Stimulated activated CD8-positive, alpha-beta memory T cell treated with anti-CD3 and anti-CD28 coated beads, Interleukin-15, amount 100 ng/mL, for 24 hours (primary cell): Measurements from ENCODE around the gene SDK1.
"Not testable (repeated sequence)": the region's sequence is repeated elsewhere in the genome, so short reads cannot be mapped to it uniquely, and the experiment has no call there.

Source experiments
- DNase-seq: peaks from one replicate; pipeline ENCODE4 v3.0.0-alpha.2; 2020; ENCODE audit warnings: low read depth

The SDK1 gene

DNA sequence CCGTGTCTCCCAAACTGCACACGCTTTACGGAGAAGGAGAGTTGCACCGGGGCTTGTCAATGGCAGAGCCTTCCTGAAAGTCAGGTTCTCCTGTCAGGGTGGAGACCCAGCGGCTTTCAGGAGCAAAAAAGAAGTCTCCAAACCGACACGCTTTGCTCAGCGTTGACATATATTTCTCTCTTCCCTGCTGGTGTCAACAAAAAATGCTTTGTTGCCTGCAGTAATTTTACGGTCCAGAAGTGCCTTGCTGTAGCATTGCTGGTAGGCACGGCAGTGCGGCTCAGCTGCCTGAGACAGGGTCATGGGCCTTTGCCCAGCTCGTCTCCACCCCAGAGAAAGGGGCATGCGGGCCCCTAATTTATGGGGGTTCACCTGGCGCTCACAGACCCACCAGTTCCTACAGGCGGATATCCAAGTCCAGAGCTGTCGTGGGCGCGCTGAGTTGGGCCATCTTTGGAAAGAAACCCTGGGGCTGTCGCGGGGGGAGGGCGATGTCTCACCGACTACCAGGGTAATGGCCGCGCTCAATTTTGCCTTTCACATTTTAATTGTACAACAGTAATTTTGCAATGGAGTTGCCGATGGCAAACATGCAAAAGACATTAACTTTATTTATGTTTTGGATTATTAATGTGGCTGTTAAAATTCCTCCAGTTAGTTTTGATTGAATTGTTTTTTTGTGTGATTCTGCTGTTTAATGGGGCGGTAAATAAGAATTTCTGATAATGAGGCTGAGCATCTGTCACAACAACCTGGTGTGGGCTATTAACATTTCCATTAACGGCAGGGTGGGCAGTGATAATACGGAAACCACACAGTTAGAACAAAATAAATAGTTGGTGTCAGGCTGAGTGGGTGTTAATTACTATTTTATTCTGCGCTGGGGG, 902.8 kb downstream of the SDK1 start:
- no peak for DNase-seq

DNA sequence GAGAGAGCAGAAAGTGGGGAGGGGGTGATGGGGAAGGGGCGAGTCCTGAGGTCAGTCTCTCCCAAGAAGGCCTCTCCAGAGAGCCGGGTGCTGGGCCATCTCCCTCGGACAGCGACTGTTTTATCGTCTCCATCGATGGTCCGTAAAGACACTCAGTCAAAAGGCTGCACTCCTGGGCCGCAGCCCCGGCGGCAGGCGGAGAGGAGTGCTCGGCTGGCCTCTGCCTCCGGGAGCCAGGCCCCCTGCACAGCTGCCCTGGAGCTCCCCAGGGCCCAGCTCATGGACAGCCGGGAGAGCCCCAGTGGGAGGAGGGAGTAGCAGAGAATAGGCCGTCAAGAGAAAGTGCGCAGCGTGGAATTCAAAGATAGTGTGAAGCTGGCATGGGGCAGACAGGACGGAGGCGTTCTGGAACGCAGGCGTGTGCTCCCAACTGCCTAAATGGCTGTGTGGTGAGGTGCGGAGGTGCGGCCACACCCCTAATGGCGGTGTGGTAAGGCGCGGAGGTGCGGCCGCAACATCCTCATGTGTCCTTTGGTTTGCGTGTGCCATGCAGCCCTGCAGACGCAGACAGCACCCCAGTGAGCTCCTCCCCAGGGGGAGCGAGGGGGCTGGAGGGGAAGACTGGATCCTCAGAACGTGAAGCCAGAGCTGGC, 903.6 kb downstream of the SDK1 start:
- no peak for DNase-seq

DNA sequence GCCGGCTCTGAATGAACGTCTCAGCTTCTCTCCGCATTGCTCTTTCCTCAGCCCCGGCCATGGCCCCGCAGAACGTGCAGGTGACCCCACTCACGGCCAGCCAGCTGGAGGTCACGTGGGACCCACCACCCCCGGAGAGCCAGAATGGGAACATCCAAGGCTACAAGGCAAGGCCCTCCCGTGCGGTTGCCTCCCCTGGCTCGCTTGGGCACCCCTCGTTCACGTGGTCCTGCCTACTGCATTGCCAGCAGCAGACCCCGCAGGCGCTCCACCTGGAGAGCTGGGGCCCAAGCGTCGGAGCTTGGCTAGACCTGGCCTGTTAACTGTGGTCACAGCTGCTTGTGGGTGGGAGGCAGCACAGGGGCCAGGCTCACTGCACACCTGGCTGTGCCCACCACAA, 904.8 kb downstream of the SDK1 start:
- DNase-seq, result no peak

DNA sequence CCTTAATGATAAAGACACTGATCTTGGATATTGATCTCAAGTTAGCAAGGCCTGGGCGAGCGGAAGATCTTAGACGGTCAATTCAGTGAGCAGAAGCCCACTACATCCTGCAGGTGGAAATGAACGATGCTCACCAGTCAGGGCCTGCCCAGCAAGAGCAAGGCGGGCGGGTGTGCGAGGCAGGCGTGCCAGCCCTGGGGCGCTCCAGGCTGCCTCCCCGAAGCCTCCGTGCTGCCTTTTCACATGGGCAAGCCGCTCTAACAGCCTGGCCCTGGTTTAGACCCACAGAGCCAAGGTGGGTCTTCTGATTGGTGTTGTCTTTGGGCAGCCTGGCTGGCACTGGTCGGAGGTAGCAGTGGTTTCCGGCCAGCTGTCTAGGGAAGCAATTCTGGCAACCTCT, 906.0 kb downstream of the SDK1 start:
- no peak for DNase-seq

DNA sequence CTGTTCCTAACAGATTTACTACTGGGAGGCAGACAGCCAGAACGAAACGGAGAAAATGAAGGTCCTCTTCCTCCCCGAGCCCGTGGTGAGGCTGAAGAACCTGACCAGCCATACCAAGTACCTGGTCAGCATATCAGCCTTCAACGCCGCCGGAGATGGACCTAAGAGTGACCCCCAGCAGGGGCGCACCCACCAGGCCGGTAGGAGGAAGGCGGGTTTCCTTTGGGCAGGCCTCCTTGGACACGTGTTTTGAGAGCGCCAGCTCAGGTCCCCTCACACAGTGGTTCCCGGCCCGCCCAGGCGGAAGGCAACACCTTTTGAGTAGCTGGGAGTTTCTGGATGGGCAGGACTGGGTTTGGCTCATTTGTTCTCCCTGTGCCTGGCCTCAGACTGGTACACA, 907.0 kb downstream of the SDK1 start:
- no peak for DNase-seq

DNA sequence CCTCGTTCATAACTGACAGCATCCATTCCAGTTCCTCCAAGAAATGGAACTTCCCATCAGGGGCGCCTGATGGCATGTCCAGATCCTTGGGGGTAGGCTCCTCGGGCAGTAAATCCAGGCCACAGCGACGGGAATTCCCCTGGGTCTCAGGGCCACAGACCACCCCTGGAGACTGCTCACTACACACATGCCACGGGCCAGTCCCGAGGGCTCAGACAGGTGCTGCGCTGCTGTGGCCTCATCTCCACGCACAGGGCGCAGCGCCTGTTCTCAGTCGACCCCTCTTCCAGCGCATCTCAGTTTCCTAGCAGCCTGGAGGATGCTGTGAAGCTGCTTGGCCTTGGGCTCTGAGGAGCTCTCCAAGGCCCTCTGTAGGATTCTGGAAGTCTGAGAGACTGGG, 907.5 kb downstream of the SDK1 start:
- no peak for DNase-seq

DNA sequence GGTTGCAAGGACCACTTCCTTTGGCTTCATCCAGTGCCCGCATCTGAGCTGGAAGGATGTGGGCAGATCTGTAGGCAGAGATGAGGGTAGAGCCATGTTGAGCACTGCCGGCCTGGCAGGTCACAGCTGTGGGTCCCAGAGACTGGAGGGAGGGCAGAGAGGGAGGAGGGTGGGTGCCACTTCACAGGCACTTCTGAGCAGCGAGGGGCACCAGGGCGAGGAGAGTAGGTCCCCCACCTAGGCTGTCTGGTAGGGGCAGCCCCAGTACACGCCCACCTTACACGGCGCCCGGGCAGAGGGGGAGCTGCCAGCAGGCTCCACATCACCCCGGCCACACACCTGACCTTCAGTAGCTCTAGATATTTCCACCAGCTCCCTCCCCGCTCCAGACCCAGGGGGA, 908.1 kb downstream of the SDK1 start:
- no peak for DNase-seq

DNA sequence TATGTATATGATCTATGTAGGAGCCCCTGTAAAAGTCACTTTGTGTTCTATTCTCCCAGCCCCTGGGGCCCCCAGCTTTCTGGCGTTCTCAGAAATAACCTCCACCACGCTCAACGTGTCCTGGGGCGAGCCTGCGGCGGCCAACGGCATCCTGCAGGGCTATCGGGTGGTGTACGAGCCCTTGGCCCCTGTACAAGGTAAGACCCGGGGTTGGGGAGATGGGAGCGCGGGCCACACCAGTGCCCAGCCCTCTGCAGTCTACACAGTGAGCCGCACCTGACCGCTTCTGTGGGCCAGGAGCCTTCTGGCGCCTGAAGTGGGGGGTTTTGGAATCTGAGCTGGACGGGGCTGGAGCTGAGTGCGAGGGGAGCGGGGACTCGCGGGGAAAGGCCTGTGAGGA, 908.9 kb downstream of the SDK1 start:
- no peak for DNase-seq

DNA sequence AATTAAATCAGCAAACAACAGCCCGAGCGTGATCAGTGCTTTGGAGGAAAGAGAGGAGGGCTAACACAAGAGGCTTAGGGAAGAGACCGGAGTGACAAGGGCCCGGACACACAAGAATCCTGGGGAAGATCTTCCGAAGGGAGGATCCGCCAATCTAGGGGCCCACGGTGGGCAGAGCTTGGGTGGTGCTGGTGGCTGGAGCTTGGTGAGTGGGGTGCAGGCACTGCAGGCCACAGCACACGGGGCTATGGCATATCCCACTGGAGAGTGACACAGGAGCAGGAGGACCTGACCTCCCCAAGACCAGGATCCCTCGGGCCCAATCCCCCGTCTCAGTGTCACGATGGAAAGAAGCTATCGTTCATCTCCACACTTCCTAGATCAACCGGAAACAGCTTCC, 909.8 kb downstream of the SDK1 start:
- no peak for DNase-seq

DNA sequence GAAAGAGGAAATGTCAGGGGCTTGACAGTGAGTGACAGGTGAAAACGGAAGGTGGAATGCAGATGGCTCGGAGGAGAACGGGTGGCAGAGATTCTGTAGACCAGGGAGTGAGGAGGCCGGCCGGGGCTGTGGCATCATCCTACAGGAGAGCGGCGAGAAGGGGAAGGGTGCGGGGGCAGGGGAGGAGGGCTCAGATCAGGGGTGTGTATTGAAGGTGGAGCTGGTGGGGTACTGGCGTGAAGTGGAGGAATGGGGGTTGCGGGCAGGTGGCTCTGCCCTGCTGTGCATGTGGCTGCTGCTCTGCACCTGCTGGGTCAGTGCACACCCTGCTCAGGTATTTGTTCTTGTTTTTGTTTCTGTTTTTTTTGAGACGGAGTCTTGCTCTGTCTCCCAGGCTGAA, 910.2 kb downstream of the SDK1 start:
- DNase-seq, result no peak

DNA sequence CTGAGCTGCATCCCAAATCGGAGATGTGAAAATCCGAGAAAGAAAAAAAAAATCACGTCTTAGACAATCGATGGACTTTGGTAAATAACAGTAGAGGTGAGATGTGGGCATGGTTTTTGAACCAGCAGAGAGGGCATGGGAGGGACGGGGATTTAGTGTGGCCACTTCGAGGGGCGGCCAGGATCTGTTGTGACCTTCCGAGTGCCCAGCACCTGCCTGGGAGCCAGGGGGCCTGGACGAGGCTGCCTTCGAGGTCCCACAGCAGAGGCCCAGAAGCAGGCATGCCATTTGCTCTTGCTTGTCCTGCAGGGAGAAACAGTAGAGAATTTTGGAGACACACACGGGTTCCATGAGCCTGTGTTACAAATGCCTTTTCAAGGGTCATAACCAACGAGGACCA, 911.3 kb downstream of the SDK1 start:
- DNase-seq, result no peak

DNA sequence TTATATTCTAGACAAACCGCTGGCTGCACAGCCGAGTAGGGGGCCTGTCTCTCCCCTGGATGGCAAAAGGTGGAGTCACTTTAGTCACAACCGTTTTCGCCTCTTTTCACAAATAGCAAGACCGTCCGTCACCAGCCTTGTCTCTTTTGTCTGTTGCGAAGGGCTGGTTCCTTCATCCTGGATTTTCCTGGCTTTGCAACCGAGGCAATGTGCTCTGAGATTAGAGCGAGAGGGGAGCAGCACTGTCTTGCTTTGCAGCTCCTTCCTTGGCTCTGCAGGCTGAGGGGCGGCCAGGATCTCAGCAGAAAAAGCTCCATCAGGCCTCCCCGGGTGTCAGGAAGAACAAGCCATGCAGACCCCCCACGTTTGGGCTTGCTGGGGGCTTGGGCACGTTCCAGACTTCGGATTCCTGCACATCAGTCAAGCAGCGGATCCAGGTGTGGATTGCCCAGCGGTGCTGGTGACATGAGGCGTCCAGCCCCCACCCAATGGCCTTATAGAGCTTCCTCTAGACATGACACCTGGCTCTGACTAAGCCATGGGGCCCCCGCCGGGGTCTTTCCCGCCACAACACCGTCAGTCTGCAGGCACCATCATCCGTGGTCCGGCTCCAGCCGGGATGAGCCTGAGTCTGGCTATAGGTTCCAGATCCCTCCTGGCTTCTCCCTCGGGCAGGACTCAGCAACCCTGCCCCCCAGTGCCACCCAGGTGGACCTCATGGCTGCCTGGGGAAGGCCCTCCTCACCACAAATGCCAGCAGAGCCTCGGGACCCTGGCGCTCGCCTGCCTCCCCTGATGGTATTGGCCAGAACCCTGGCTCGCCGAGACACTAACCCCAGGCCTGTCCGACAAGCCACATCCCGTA, 913.5 kb downstream of the SDK1 start:
- no peak for DNase-seq

DNA sequence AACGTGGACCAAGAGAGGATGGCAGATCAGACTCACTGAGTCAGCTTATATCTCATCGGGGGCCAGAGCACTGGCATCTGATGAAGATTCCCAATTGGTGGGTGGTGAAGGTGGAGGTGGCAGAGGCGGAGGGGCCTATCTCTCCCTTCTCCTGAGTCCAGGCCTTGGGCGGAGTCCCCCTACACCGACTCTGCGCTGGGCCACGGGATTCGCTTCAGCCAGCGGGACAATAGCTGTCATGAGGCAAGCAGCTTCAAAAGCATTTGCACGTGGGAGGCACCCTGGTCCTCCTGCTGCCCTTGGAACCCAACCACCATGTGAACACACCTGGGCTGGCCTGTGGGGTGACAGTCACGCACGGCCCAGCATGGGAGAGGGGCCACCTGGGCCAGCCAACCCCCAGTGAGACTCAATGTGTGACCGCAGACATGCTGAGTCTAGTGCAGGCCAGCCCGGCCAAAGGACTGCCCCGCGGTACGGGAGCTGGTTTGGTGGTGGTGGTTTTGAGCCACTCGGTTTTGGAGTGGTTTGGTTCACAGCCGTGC, 914.2 kb downstream of the SDK1 start:
- DNase-seq, result no peak

DNA sequence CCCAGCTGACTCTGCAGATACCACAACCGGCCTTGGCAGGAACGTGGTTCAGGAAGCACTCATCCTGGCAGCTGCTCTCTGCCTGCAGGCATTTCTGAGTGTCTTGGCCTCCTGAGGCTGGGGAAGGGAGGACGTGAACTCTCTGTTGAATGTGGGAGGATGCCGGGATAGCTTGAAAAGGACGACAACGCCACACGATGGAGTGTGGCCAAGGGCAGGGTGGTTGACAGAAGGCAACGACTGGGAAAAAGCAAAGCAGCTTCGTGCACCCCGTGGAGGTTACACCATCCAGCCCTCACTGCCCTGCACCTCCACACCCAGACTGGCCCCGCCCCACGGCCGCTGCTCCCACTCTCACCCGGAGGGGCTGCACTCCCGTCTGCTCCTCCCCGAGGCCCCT, 915.0 kb downstream of the SDK1 start:
- DNase-seq, result no peak

DNA sequence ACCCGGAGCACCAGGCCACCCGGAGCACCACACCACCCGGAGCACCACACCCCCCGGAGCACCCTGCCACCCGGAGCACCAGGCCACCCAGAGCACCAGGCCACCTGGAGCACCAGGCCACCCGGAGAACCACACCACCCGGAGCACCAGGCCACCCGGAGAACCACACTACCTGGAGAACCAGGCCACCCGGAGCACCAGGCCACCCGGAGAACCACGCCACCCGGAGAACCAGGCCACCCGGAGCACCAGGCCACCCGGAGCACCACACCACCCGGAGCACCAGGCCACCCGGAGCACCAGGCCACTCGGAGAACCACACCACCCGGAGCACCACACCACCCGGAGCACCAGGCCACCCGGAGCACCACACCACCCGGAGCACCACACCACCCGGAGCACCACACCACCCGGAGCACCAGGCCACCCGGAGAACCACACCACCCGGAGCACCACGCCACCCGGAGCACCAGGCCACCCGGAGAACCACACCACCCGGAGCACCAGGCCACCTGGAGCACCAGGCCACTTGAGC, 916.1 kb downstream of the SDK1 start:
- not testable (repeated sequence) for DNase-seq

DNA sequence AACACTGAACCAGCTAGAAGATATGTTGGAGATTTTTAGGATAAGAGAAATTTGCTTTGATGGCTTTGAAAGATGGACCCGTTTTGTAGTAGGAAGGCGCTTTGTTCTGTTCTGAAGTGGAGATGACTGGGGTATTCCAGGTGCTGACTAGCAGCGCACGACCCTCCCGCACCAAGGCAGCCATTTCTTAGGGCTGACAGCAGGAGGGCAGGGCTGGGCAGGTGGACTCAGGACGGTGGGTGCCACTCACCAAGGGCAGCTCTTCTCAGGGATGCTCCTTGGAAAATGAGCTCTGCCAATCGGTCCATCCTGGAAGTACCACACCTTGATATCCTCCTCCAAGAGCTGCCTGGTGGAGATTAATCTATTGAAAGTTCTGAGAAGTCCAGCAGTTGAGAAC, 917.4 kb downstream of the SDK1 start:
- DNase-seq, result no peak

DNA sequence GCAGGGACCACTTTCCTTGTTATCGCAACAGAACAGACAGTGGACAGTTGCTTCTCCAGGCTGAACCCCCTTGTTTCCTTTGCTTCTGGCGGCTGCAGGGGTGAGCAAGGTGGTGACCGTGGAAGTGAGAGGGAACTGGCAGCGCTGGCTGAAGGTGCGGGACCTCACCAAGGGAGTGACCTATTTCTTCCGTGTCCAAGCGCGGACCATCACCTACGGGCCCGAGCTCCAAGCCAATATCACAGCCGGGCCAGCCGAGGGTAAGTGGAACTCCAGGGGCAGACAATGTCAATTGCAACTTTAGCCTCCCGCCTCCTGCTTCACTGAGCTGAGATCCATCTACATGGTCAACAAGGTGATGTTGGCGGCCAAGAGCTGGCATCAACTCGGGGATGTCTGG, 919.0 kb downstream of the SDK1 start:
- DNase-seq, result no peak

DNA sequence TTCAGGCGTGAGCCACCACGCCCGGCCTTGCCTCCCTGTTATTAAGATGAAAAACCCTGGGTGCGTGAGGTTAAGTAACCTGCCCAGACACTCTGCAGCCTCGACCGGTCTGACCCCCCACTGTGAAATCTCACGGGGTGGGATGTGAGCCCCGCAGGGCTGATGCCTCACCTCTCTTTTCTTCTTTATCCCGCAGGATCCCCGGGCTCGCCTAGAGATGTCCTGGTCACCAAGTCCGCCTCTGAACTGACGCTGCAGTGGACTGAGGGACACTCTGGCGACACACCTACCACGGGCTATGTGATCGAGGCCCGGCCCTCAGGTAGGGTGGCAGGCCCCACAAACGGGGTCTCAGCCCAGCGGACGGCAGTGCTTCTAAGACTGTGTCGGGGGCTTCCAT, 920.0 kb downstream of the SDK1 start:
- DNase-seq, result no peak

DNA sequence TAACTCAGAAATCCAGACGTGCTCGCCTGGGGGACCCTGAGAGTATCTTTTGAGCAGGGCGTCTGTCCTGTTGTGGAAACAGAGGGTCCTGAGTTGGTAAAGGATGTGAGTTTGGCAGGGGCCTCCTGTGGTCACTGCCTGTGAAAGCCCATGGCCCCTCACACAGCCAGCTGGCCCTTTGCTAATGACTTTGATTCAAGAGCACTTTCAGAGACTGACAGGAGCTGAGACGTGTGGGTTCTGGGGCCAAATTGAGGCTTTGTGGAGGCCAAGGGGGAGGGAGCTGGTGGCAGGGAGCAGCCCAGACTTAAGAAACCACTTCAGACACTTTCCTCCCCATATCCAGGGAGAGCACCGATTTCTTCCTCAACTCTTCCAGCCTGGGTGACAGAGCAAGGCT, 921.6 kb downstream of the SDK1 start:
- DNase-seq, result no peak

DNA sequence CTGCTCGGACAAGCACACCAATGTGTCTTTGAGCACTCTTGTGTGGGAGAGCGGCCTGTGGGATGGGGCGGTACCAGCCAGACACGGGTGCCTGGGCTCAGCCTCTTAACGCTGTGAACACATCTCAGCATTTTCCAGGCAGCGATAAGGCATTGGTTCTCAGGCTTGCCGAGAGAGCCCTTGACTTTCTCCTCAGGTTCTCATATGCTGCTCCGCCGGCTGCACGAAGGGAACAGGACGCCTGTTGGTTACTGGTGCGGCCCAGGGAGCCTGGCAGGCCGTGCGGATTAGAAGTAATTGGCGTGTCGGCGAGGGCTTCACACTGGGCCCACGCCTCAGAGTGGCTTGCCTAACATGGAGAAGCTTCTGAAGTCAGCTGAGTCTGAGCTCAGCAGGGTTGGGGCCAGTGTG, 924.3 kb downstream of the SDK1 start:
- no peak for DNase-seq

DNA sequence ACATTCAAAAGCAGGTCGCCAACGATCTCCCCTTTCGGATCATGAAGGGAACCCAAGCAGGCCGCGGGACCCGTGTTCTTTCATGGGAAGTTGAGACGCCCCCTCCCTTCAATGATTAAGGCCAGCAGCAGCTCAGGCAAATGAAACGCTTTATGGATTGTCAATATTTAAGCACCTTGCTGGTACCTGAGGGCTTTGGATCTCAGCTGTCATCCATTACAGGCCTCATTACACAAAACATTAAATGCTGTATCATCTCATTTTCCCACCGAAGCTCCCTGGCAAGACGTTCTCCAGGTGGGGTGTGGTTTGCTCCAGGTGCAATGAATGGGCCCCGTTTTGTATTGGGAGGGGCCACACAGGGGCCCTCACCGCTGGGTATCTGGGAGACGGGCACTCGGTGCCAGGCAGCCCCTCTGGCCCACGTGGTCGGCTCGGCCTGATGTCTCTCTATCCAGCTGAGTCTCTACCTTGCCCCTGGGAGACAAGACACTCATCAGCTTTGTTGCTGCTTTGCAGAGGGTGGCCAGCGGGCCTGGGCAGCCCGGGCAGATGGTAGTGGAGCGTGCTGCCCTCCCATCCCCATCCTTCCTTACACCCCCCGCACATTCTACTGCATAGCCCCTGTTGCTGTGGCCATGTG, 925.0 kb downstream of the SDK1 start:
- DNase-seq, result no peak

DNA sequence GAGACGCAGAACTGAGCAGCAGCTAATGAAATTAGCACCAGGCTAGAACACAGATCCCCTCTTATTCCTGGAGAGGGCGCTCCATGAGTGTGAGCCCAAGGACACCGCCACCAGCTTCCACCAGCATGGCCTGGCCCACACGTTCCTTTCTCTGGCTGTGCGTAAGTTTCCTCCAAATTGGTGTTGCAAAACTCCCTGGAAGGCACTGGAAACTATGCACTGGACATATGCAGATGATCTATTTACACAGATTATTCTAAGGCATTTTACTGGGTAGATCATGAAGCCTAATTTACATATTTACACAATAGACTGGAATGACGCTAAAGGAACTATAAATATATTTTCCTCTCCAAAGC, 925.5 kb downstream of the SDK1 start:
- DNase-seq, result no peak
